HG03575 (cell line): ENCODE data around the gene R3HDM2.
"Not testable (repeated sequence)": the region's sequence is repeated elsewhere in the genome, so short reads cannot be mapped to it uniquely, and the experiment has no call there.

Experiments
- ATAC-seq: cut with Tn5 transposase; IDR thresholded peaks from one replicate; pipeline ENCODE4 v1.9.1; 2021; ENCODE audit not compliant: unreplicated experiment, insufficient number of reproducible peaks, low FRiP score; ENCODE audit errors: extremely low read depth

Gene R3HDM2

GRCh38 chr12:57434517-57435223 is 3.8 kb upstream of the R3HDM2 start, which contains the start of gene INHBC:
Gene INHBC, plus strand, starts transcription at chr12:57434784. Its CDS starts 103 bp downstream, at chr12:57434887.
- ATAC-seq = no peak

- ATAC-seq = no peak
Observed at GRCh38 chr12:57433370-57433769, 2.5 kb upstream of the R3HDM2 start.

GRCh38 chr12:57431654-57432188 is 878 bp upstream of the R3HDM2 start:
- no peak for ATAC-seq

- no peak for ATAC-seq
Observed at GRCh38 chr12:57430112-57430930, 522 bp downstream of the R3HDM2 start.

GRCh38 chr12:57429473-57430111 is 1.3 kb downstream of the R3HDM2 start:
- ATAC-seq = no peak

GRCh38 chr12:57428965-57429364 is 1.9 kb downstream of the R3HDM2 start:
- no peak for ATAC-seq

GRCh38 chr12:57426948-57427347 is 3.9 kb downstream of the R3HDM2 start:
- ATAC-seq = not testable (repeated sequence)

- ATAC-seq = no peak
Observed at GRCh38 chr12:57420482-57420881, 10.4 kb downstream of the R3HDM2 start.

GRCh38 chr12:57419495-57419894 is 11.3 kb downstream of the R3HDM2 start:
- ATAC-seq = no peak

GRCh38 chr12:57418255-57418654 is 12.6 kb downstream of the R3HDM2 start:
- ATAC-seq = no peak

- ATAC-seq = no peak
Observed at GRCh38 chr12:57416039-57416996, 14.5 kb downstream of the R3HDM2 start.

GRCh38 chr12:57415088-57415487 is 15.8 kb downstream of the R3HDM2 start:
- no peak for ATAC-seq

GRCh38 chr12:57414160-57414559 is 16.7 kb downstream of the R3HDM2 start:
- ATAC-seq = not testable (repeated sequence)

GRCh38 chr12:57410534-57410933 is 20.3 kb downstream of the R3HDM2 start:
- ATAC-seq = no peak

- no peak for ATAC-seq
Observed at GRCh38 chr12:57404966-57405640, 25.7 kb downstream of the R3HDM2 start.

- ATAC-seq = not testable (repeated sequence)
Observed at GRCh38 chr12:57402156-57402555, 28.7 kb downstream of the R3HDM2 start.

- ATAC-seq = no peak
Observed at GRCh38 chr12:57401165-57401564, 29.7 kb downstream of the R3HDM2 start.
